Activated CD8-positive, alpha-beta memory T cell treated with anti-CD3 and anti-CD28 coated beads, Interleukin-2, amount 50 U/mL, for 1 hour (primary cell): Measurements from ENCODE around the gene CTPS2.
"Not testable (repeated sequence)": the region's sequence is repeated elsewhere in the genome, so short reads cannot be mapped to it uniquely, and the experiment has no call there.

Experiments
- DNase-seq: peaks from one replicate; pipeline ENCODE4 v3.0.0-alpha.2; 2020; ENCODE audit errors: extremely low read depth

The CTPS2 gene

GRCh38 chrX:16653424-16653823 is 59.0 kb downstream of the CTPS2 start:
- no peak for DNase-seq

GRCh38 chrX:16651391-16652024 is 61.0 kb downstream of the CTPS2 start:
- DNase-seq: no peak

GRCh38 chrX:16649858-16650257 is 62.6 kb downstream of the CTPS2 start, which contains the start of gene S100G:
Gene S100G (plus strand): TSS chrX:16650158. CDS start chrX:16651007, 849 bp downstream.
- DNase-seq: no peak

- DNase-seq: no peak
Observed at GRCh38 chrX:16646366-16647138, 65.9 kb downstream of the CTPS2 start.

- no peak for DNase-seq
Observed at GRCh38 chrX:16643176-16643575, 69.3 kb downstream of the CTPS2 start.

GRCh38 chrX:16640823-16641222 is 71.6 kb downstream of the CTPS2 start:
- no peak for DNase-seq

- no peak for DNase-seq
Observed at GRCh38 chrX:16639966-16640365, 72.5 kb downstream of the CTPS2 start.

- DNase-seq: no peak
Observed at GRCh38 chrX:16638533-16638932, 73.9 kb downstream of the CTPS2 start.

GRCh38 chrX:16635596-16635995 is 76.9 kb downstream of the CTPS2 start:
- no peak for DNase-seq

GRCh38 chrX:16635040-16635439 is 77.4 kb downstream of the CTPS2 start:
- DNase-seq: no peak

- DNase-seq: no peak
Observed at GRCh38 chrX:16633754-16634153, 78.7 kb downstream of the CTPS2 start.

GRCh38 chrX:16629909-16630308 is 82.6 kb downstream of the CTPS2 start:
- no peak for DNase-seq

GRCh38 chrX:16628946-16629595 is 83.4 kb downstream of the CTPS2 start:
- no peak for DNase-seq

- not testable (repeated sequence) for DNase-seq
Observed at GRCh38 chrX:16628511-16628910, 84.0 kb downstream of the CTPS2 start.

- no peak for DNase-seq
Observed at GRCh38 chrX:16619024-16619423, 93.4 kb downstream of the CTPS2 start.

GRCh38 chrX:16618422-16618821 is 94.0 kb downstream of the CTPS2 start:
- DNase-seq: no peak

GRCh38 chrX:16617382-16617781 is 95.1 kb downstream of the CTPS2 start:
- no peak for DNase-seq

GRCh38 chrX:16612257-16612897 is 100.1 kb downstream of the CTPS2 start:
- no peak for DNase-seq

GRCh38 chrX:16610654-16611053 is 101.8 kb downstream of the CTPS2 start:
- not testable (repeated sequence) for DNase-seq

- no peak for DNase-seq
Observed at GRCh38 chrX:16610121-16610621, 102.3 kb downstream of the CTPS2 start.

GRCh38 chrX:16606142-16606720 is 106.2 kb downstream of the CTPS2 start:
- DNase-seq: no peak

- no peak for DNase-seq
Observed at GRCh38 chrX:16604337-16604736, 108.1 kb downstream of the CTPS2 start.
